Measurements from ENCODE around the gene RBP3.

The RBP3 gene

GRCh38 chr10:47359626-47360418 lies 11.7 kb downstream of the RBP3 start:
- no peak for DNase-seq

- DNase-seq = no peak
Measured at GRCh38 chr10:47360419-47361040, 12.4 kb downstream of the RBP3 start.

- no peak for DNase-seq
Measured at GRCh38 chr10:47361293-47361692, 13.1 kb downstream of the RBP3 start.

GRCh38 chr10:47362199-47362598 lies 14.0 kb downstream of the RBP3 start:
- DNase-seq = no peak

- DNase-seq = no peak
Measured at GRCh38 chr10:47363781-47364180, 15.6 kb downstream of the RBP3 start.

GRCh38 chr10:47364366-47364765 lies 16.2 kb downstream of the RBP3 start:
- DNase-seq = peak; percentile 44

- no peak for DNase-seq
Measured at GRCh38 chr10:47364911-47365310, 16.7 kb downstream of the RBP3 start.

- DNase-seq = no peak
Measured at GRCh38 chr10:47365431-47366180, 17.4 kb downstream of the RBP3 start.

- DNase-seq = no peak
Measured at GRCh38 chr10:47366181-47366631, 18.0 kb downstream of the RBP3 start.

GRCh38 chr10:47366731-47367460 lies 18.7 kb downstream of the RBP3 start:
- DNase-seq = no peak

- DNase-seq = no peak
Measured at GRCh38 chr10:47367646-47368045, 19.5 kb downstream of the RBP3 start.

- no peak for DNase-seq
Measured at GRCh38 chr10:47368431-47369180, 20.4 kb downstream of the RBP3 start.

- no peak for DNase-seq
Measured at GRCh38 chr10:47369251-47369894, 21.2 kb downstream of the RBP3 start.

- no peak for DNase-seq
Measured at GRCh38 chr10:47370015-47370767, 22.0 kb downstream of the RBP3 start.

- DNase-seq = no peak
Measured at GRCh38 chr10:47370878-47371277, 22.7 kb downstream of the RBP3 start.

- DNase-seq = no peak
Measured at GRCh38 chr10:47371629-47372485, 23.7 kb downstream of the RBP3 start.

GRCh38 chr10:47372726-47373125 lies 24.6 kb downstream of the RBP3 start:
- DNase-seq = no peak

GRCh38 chr10:47374611-47375536 lies 26.7 kb downstream of the RBP3 start:
- DNase-seq = no peak

Data from DMS153 (cell line).